Hepatocyte (in vitro differentiated cells): ENCODE data around the gene SEC16B. TPM values are rescaled to one million over a fixed set of nuclear protein-coding genes. Genes with fewer than 3 reads are reported as not detected.

Experiments used
- DNase-seq: peaks from one replicate; pipeline ENCODE4 v3.0.0-alpha.2; 2016; ENCODE audit warnings: low spot score
- H2AFZ ChIP-seq: fragments of 200-600 bp; sonication (generic); 2 replicates; pipeline ENCODE4 v1.6.0; 2016; ENCODE audit warnings: antibody characterized with exemption, mild to moderate bottlenecking
- H3K27ac ChIP-seq: fragments of 200-600 bp; sonication (generic); 2 replicates; pipeline ENCODE4 v1.5.1; 2016; ENCODE audit warnings: mild to moderate bottlenecking
- H3K27me3 ChIP-seq: fragments of 200-600 bp; sonication (generic); 2 replicates; pipeline ENCODE4 v1.6.1; 2016
- H3K36me3 ChIP-seq: fragments of 200-600 bp; sonication (generic); replicated peaks from 2 replicates; pipeline ENCODE4 v1.5.1; 2016; ENCODE audit warnings: low read depth; ENCODE audit not compliant: insufficient read depth
- H3K4me1 ChIP-seq: fragments of 200-600 bp; sonication (generic); 2 replicates; pipeline ENCODE4 v1.5.1; 2016; ENCODE audit warnings: mild to moderate bottlenecking, moderate library complexity; ENCODE audit not compliant: insufficient read depth
- H3K4me2 ChIP-seq: fragments of 200-600 bp; sonication (generic); 2 replicates; pipeline ENCODE4 v1.6.0; 2016
- H3K4me3 ChIP-seq: fragments of 200-600 bp; sonication (generic); 2 replicates; pipeline ENCODE4 v1.5.1; 2016; ENCODE audit warnings: mild to moderate bottlenecking
- H3K79me2 ChIP-seq: fragments of 200-600 bp; sonication (generic); 2 replicates; pipeline ENCODE4 v1.6.0; 2017; ENCODE audit warnings: mild to moderate bottlenecking
- H3K9me2 ChIP-seq: fragments of 200-600 bp; sonication (generic); replicated peaks from 2 replicates; pipeline ENCODE4 v1.6.0; 2017; ENCODE audit warnings: mild to moderate bottlenecking; ENCODE audit not compliant: insufficient read depth
- H3K9me3 ChIP-seq: fragments of 200-600 bp; sonication (generic); 2 replicates; pipeline ENCODE4 v1.5.1; 2016; ENCODE audit warnings: low read depth, mild to moderate bottlenecking
- H4K20me1 ChIP-seq: fragments of 200-600 bp; sonication (generic); 2 replicates; pipeline ENCODE4 v1.6.0; 2016; ENCODE audit warnings: mild to moderate bottlenecking; ENCODE audit not compliant: insufficient read depth, poor library complexity, severe bottlenecking
- EZH2 ChIP-seq: fragments of 200-600 bp; sonication (generic); IDR thresholded peaks from 2 replicates; pipeline ENCODE4 v1.6.1; 2016; ENCODE audit warnings: antibody characterized with exemption, mild to moderate bottlenecking, borderline replicate concordance
- EZH2phosphoT487 ChIP-seq: fragments of 200-600 bp; sonication (generic); IDR thresholded peaks from one replicate; pipeline ENCODE4 v1.6.1; 2018; ENCODE audit warnings: antibody characterized with exemption, mild to moderate bottlenecking, low read depth, moderate library complexity; ENCODE audit not compliant: unreplicated experiment, severe bottlenecking
- WGBS: methylation state at CpG from one replicate; pipeline ENCODE4 v1.1.6; 2016; ENCODE audit warnings: low lambda C conversion rate; ENCODE audit errors: missing lambda C conversion rate; 5-methylcytosine and 5-hydroxymethylcytosine counted together
- polyA plus RNA-seq: library from polyadenylated mRNA; unstranded; fragments of >200 nt; fragmentation: Nextera tagmentation; extraction: Ambion mirVana; gene quantifications from 2 replicates; pipeline ENCODE4 v1.2.1, GENCODE V29; 2016
- total RNA-seq: library from RNA; depleted of rRNA; stranded (reverse); fragments of >200 nt; gene quantifications from 2 replicates; pipeline ENCODE4 v1.2.3, GENCODE V29; 2014
- TF ChIP-seq, protein P1 (sequence below): fragments of 200-600 bp; sonication (generic); IDR thresholded peaks from 2 replicates; pipeline ENCODE4 v1.5.1; 2016; ENCODE audit warnings: antibody characterized with exemption, mild to moderate bottlenecking; ENCODE audit not compliant: poor library complexity

The SEC16B gene
- total and polyA plus RNA-seq, 2 experiments from 2014 or later = 8.4 to 9.1 TPM

GRCh38 chr1:177925006-177925405 is 44.9 kb downstream of the SEC16B start:
- Histone ChIP-seq H3K79me2 (no peaks in the 10 kb centered on the region), H3K36me3 (no peaks in the 10 kb centered on the region), H3K4me3 (no peak overlapping the region), H3K4me1 (no peaks in the 10 kb centered on the region), H3K9me3 (no peaks in the 10 kb centered on the region), H4K20me1 (no peaks in the 10 kb centered on the region), H3K27me3 (no peaks in the 10 kb centered on the region), H3K4me2 (no peak overlapping the region), H2AFZ (no peak overlapping the region), H3K9me2 (no peaks in the 10 kb centered on the region), H3K27ac (no peak overlapping the region)
- WGBS = 63% methylated on average over 2 of the region's 2 CpGs
- TF ChIP-seq, protein P1, sequence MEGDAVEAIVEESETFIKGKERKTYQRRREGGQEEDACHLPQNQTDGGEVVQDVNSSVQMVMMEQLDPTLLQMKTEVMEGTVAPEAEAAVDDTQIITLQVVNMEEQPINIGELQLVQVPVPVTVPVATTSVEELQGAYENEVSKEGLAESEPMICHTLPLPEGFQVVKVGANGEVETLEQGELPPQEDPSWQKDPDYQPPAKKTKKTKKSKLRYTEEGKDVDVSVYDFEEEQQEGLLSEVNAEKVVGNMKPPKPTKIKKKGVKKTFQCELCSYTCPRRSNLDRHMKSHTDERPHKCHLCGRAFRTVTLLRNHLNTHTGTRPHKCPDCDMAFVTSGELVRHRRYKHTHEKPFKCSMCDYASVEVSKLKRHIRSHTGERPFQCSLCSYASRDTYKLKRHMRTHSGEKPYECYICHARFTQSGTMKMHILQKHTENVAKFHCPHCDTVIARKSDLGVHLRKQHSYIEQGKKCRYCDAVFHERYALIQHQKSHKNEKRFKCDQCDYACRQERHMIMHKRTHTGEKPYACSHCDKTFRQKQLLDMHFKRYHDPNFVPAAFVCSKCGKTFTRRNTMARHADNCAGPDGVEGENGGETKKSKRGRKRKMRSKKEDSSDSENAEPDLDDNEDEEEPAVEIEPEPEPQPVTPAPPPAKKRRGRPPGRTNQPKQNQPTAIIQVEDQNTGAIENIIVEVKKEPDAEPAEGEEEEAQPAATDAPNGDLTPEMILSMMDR = no peak
- TF ChIP-seq EZH2phosphoT487 (no peak), EZH2 (no peak)
- no peak for DNase-seq

- Histone ChIP-seq H3K79me2 (no peaks in the 10 kb centered on the region), H4K20me1 (no peaks in the 10 kb centered on the region), H3K4me2 (no peak overlapping the region), H3K4me1 (no peaks in the 10 kb centered on the region), H3K9me3 (no peaks in the 10 kb centered on the region), H3K4me3 (no peak overlapping the region), H3K27me3 (no peaks in the 10 kb centered on the region), H3K9me2 (no peaks in the 10 kb centered on the region), H3K27ac (no peak overlapping the region), H3K36me3 (no peaks in the 10 kb centered on the region), H2AFZ (no peak overlapping the region)
- 81% methylated on average over 3 of the region's 3 CpGs for WGBS
- DNase-seq = no peak
- no peak for TF ChIP-seq EZH2phosphoT487
- TF ChIP-seq EZH2 = no peak
- TF ChIP-seq, protein P1 = no peak
Measured at GRCh38 chr1:177923441-177923840, 46.4 kb downstream of the SEC16B start.

DNA sequence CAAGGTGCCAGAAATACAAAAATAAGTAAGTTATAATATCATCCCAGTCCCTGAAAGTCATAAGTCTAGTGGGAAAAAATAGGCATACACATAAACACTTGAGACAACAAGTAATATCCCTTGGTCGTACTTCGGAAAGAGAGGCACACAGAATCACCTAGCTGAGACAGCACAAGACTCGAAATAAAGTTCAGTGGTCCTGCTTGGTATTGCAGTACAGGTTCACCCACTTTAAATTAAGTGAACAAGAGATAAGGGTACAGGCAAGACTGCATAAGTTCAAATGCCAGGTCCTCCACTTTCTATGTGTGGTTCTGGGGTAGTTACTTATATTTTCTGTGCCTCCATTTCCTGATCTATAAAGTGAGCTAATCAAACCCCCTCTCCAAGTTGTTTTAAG is 47.6 kb downstream of the SEC16B start:
- TF ChIP-seq EZH2phosphoT487 (no peak), EZH2 (no peak)
- TF ChIP-seq, protein P1 = no peak
- no peak overlapping the region for H3K4me2 ChIP-seq
- no peak overlapping the region for H2AFZ ChIP-seq
- 94% methylated on average over 3 of the region's 3 CpGs for WGBS
- no peaks in the 10 kb centered on the region for H3K9me3 ChIP-seq
- H3K36me3 ChIP-seq = no peaks in the 10 kb centered on the region
- no peak for DNase-seq
- H4K20me1 ChIP-seq = no peaks in the 10 kb centered on the region
- H3K27ac ChIP-seq = no peak overlapping the region
- no peak overlapping the region for H3K4me3 ChIP-seq
- H3K27me3 ChIP-seq = no peaks in the 10 kb centered on the region
- no peaks in the 10 kb centered on the region for H3K79me2 ChIP-seq
- no peaks in the 10 kb centered on the region for H3K4me1 ChIP-seq
- H3K9me2 ChIP-seq = no peaks in the 10 kb centered on the region

DNA sequence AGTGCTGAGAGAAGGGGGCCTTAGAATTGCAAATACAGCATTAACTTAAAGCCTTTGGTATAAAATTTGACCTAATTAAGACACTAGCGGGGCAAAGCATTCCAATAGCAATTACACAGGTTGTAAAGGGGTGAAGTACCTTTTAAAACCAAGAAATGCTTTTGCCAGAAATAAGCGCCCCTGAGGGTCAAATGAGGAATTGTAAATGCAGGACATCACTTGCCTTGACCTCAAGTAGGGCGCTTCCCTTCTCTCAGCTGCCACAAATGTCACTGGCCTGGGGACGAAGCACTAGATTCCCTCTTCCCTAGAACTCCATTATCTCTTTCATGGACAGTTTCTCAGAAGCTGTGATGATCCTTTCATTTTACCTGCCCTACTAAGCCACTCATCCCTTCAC is 48.3 kb downstream of the SEC16B start:
- no peak overlapping the region for H2AFZ ChIP-seq
- no peaks in the 10 kb centered on the region for H3K27me3 ChIP-seq
- no peaks in the 10 kb centered on the region for H3K4me1 ChIP-seq
- no peaks in the 10 kb centered on the region for H4K20me1 ChIP-seq
- H3K36me3 ChIP-seq = no peaks in the 10 kb centered on the region
- no peak overlapping the region for H3K27ac ChIP-seq
- 76% methylated on average over 4 of the region's 4 CpGs for WGBS
- TF ChIP-seq EZH2phosphoT487 = no peak
- TF ChIP-seq, protein P1 = no peak
- TF ChIP-seq EZH2 = no peak
- H3K9me3 ChIP-seq = no peaks in the 10 kb centered on the region
- no peaks in the 10 kb centered on the region for H3K79me2 ChIP-seq
- H3K4me3 ChIP-seq = no peak overlapping the region
- no peak for DNase-seq
- no peak overlapping the region for H3K4me2 ChIP-seq
- no peaks in the 10 kb centered on the region for H3K9me2 ChIP-seq
